Pancreas (tissue), 10 donors: Measurements from ENCODE around the gene RIBC2. TPM values are rescaled to one million over a fixed set of nuclear protein-coding genes. Genes with fewer than 3 reads are reported as not detected.
"Not testable (repeated sequence)": the region's sequence is repeated elsewhere in the genome, so short reads cannot be mapped to it uniquely, and the experiment has no call there.

Experiments
- ATAC-seq, 4 donors: fragments of 200-7000 bp; cut with Tn5 transposase; one replicate each; pipeline versions ENCODE4 v1.8.0 to v1.9.1; 2020; ENCODE audit warnings: mild to moderate bottlenecking in 4 of 4, moderate library complexity in 4 of 4
- DNase-seq, 6 donors: peaks; one replicate each; pipeline ENCODE4 v3.0.0-alpha.2; 2020
- FAIRE-seq: peaks from 2 replicates; lab custom pipeline; 2012; peaks lifted over from hg19 to GRCh38; lab: Jason Lieb, UNC
- H3K27ac ChIP-seq, 4 donors: fragments of 200-600 bp; sonication (generic); 1 replicate in 3 of 4; 2 replicates in 1 of 4; pipeline versions ENCODE4 v1.5.0 to v1.8.0; 2020
- H3K27me3 ChIP-seq, 4 donors: fragments of 200-600 bp; one replicate each; pipeline ENCODE4 v1.8.0; 2021
- H3K36me3 ChIP-seq, 3 donors: fragments of 200-600 bp; sonication (generic) in 1 of 3; one replicate each; pipeline versions ENCODE4 v1.5.0 to v1.8.0; 2020 to 2021
- H3K4me1 ChIP-seq, 3 donors: fragments of 200-600 bp; one replicate each; pipeline ENCODE4 v1.8.0; 2021
- H3K4me3 ChIP-seq, 4 donors: fragments of 200-600 bp; sonication (generic) in 2 of 4; one replicate each; pipeline versions ENCODE4 v1.5.0 to v1.8.0; 2020 to 2021
- H3K9me3 ChIP-seq, 4 donors: fragments of 200-600 bp; one replicate each; pipeline ENCODE4 v1.8.0; 2021
- CTCF ChIP-seq, 4 donors: fragments of 200-600 bp; sonication (generic) in 3 of 4; IDR thresholded peaks; one replicate each; pipeline versions ENCODE4 v1.5.0 to v1.8.0; 2021; ENCODE audit warnings: antibody characterized with exemption in 4 of 4
- WGBS, 2 donors: extraction: QIAGEN DNeasy Blood & Tissue Kit; methylation state at CpG; one replicate each; pipeline ENCODE4 v1.1.7; 2013; 5-methylcytosine and 5-hydroxymethylcytosine counted together
- intact Hi-C, 3 donors: fragments of 100-400 bp; cut with DNase I; formaldehyde crosslinking; loops; one replicate each; pipeline versions ENCODE4 v1.11.1 to v1.14.2; 2022
- polyA plus RNA-seq, 2 donors: library from polyadenylated mRNA; stranded (reverse); fragments of 200-250 nt; gene quantifications; one replicate each; pipeline ENCODE4 v1.2.3, GENCODE V29; 2013
- total RNA-seq, 6 donors: library from RNA; stranded (reverse); fragmentation: NEBNext Ultra II Directional in 4 of 6; extraction: Animal tissue kit (Norgen Biotek cat#: 25700) in 4 of 6; gene quantifications; one replicate each; pipeline versions ENCODE4 v1.2.1 to v1.2.4, GENCODE V29; 2021 to 2023
- donor health status: healthy with polysubstance abuse.
- donor health status: DM: no; HTN: no; CAD: no; lungs with moderate emphysema.
- donor health status: DM: no; HTN: no; CAD: no.
- donor health status: control.
- donor health status: control.
- donor health status: Bipolar disorder and iron deficiency.
- donor health status: DM: yes; HTN: yes; CAD: no.
- donor health status: DM: no; HTN: no; CAD: no.
- donor health status: DM: no; HTN: no; CAD: no.
- donor health status: DM: yes; HTN: yes; CAD: no.

Gene RIBC2
- total and polyA plus RNA-seq, 8 donors = 0.12 to 1.7 (median 0.34) TPM; not detected in 2

- intact Hi-C loops = loop anchor here in 2 of 3 donors (5.0 to 10.0 kb wide), 2 partner anchors 168 to 170 kb away; no protein-coding TSS in a partner anchor
- no peaks in the 10 kb centered on the region for H3K27me3 ChIP-seq
- peak in 1 of 4 donors; percentile 7 for ATAC-seq
- H3K4me3 ChIP-seq = no peak overlapping the region
- 79 to 88% methylated on average over 6 of the region's 6 CpGs for WGBS, 2 donors
- FAIRE-seq = no peak
- no peak for DNase-seq
- H3K27ac ChIP-seq = no peak overlapping the region
- peaks cover 0 to 3% (median 0%) of the 10 kb centered on the region in 3 donors for H3K4me1 ChIP-seq
- H3K36me3 ChIP-seq = no peaks in the 10 kb centered on the region
- H3K9me3 ChIP-seq = no peaks in the 10 kb centered on the region
- TF ChIP-seq CTCF (IDR thresholded peaks at IDR 0.05) = no peak
These were observed 21.5 kb downstream of the RIBC2 start for GRCh38 chr22:45434981-45435380.

- Histone ChIP-seq H3K27me3 (no peaks in the 10 kb centered on the region), H3K4me3 (no peak overlapping the region), H3K4me1 (peaks cover 0 to 3% (median 0%) of the 10 kb centered on the region in 3 donors), H3K36me3 (no peaks in the 10 kb centered on the region), H3K27ac (peak overlapping the region in 1 of 4 donors; percentile 33), H3K9me3 (no peaks in the 10 kb centered on the region)
- intact Hi-C loops = loop anchor here in 2 of 3 donors (5.0 to 10.0 kb wide), 2 partner anchors 168 to 171 kb away; no protein-coding TSS in a partner anchor
- peak; percentile 76 to 92 (median 87) for DNase-seq
- TF ChIP-seq CTCF (IDR thresholded peaks at IDR 0.05) = peak; percentile 92 to 96 (median 94)
- FAIRE-seq = no peak
- WGBS, 2 donors = 5 to 7% methylated on average over 20 of the region's 20 CpGs
- ATAC-seq = peak; percentile 99 to 100 (median 99)
These were observed 22.1 kb downstream of the RIBC2 start for GRCh38 chr22:45435544-45436139.

GRCh38 chr22:45436871-45437517 lies 23.5 kb downstream of the RIBC2 start:
- not testable (repeated sequence) for H3K4me1 ChIP-seq, H3K27ac ChIP-seq, FAIRE-seq, DNase-seq, H3K9me3 ChIP-seq, H3K4me3 ChIP-seq, H3K36me3 ChIP-seq, H3K27me3 ChIP-seq, ATAC-seq
- intact Hi-C loops = loop anchor here in 2 of 3 donors (5.0 to 10.0 kb wide), 2 partner anchors 170 to 172 kb away; no protein-coding TSS in a partner anchor
- WGBS, 2 donors = 70 to 90% methylated on average over 9 to 34 of the region's 34 CpGs

GRCh38 chr22:45438336-45438735 lies 24.8 kb downstream of the RIBC2 start:
- TF ChIP-seq CTCF (IDR thresholded peaks at IDR 0.05) = no peak

GRCh38 chr22:45440688-45441087 lies 27.2 kb downstream of the RIBC2 start:
- not testable (repeated sequence) for FAIRE-seq, DNase-seq, H3K27ac ChIP-seq, H3K27me3 ChIP-seq, H3K9me3 ChIP-seq, ATAC-seq, H3K4me3 ChIP-seq, H3K36me3 ChIP-seq, H3K4me1 ChIP-seq
- WGBS, 2 donors = 32 to 35% methylated on average over 13 of the region's 13 CpGs
- intact Hi-C loops = loop anchor here in 1 of 3 donors (5.0 kb wide), 1 partner anchor 112 kb away; no protein-coding TSS in a partner anchor

More at GRCh38 chr22:45438336-45438735, 24.8 kb downstream of the RIBC2 start:
- Histone ChIP-seq H3K9me3 (no peaks in the 10 kb centered on the region), H3K4me3 (no peak overlapping the region), H3K36me3 (no peaks in the 10 kb centered on the region), H3K27ac (no peak overlapping the region), H3K27me3 (no peaks in the 10 kb centered on the region), H3K4me1 (peaks cover 0 to 3% (median 0%) of the 10 kb centered on the region in 3 donors)
- no peak for ATAC-seq
- DNase-seq = no peak
- intact Hi-C loops = loop anchor here in 2 of 3 donors (5.0 to 10.0 kb wide), 2 partner anchors 171 to 174 kb away; no protein-coding TSS in a partner anchor
- no peak for FAIRE-seq
